Stomach (tissue), 9 donors: Measurements from ENCODE around the gene SULT1B1. TPM values are rescaled to one million over a fixed set of nuclear protein-coding genes. Genes with fewer than 3 reads are reported as not detected.
A peak's percentile ranks its signal among the peaks of the same experiment; 100 is the strongest.

Experiments
- DNase-seq, 2 donors: peaks; one replicate each; pipeline versions ENCODE4 v3.0.0 to v3.0.0-alpha.2; 2013 to 2019
- H3K27ac ChIP-seq, 5 donors: fragments of 200-600 bp in 4 of 5; sonication (generic) in 4 of 5; one replicate each; pipeline ENCODE4 v1.5.1; 2013 to 2019; ENCODE audit warnings: mild to moderate bottlenecking in 1 of 5, moderate library complexity in 1 of 5
- H3K27me3 ChIP-seq, 3 donors: fragments of 200-600 bp; sonication (generic); one replicate each; pipeline ENCODE4 v1.5.1; 2017 to 2019; ENCODE audit warnings: mixed run types in 1 of 3
- H3K36me3 ChIP-seq, 4 donors: fragments of 200-600 bp; sonication (generic); 1 replicate in 3 of 4; 2 replicates in 1 of 4; pipeline ENCODE4 v1.5.1; 2016 to 2019
- H3K4me1 ChIP-seq, 4 donors: fragments of 200-600 bp; sonication (generic); one replicate each; pipeline ENCODE4 v1.5.1; 2016 to 2019
- H3K4me3 ChIP-seq, 4 donors: fragments of 200-600 bp; sonication (generic) in 3 of 4; one replicate each; pipeline ENCODE4 v1.5.1; 2016 to 2019; ENCODE audit warnings: mild to moderate bottlenecking in 1 of 4
- H3K9me3 ChIP-seq, 4 donors: fragments of 200-600 bp; sonication (generic); one replicate each; pipeline ENCODE4 v1.5.1; 2016 to 2019
- CTCF ChIP-seq, 7 experiments: fragments of 450-650 bp in 4 of 7; fragments of 200-600 bp in 3 of 7; sonication (generic) in 3 of 7; IDR thresholded peaks; one replicate each; pipeline ENCODE4 v1.5.1; 2016 to 2019; ENCODE audit warnings: antibody characterized with exemption in 7 of 7, control low read depth in 2 of 7, mild to moderate bottlenecking in 1 of 7
- EP300 ChIP-seq: sonication (generic); formaldehyde crosslinking; IDR thresholded peaks from one replicate; pipeline ENCODE4 v1.6.1; 2017; ENCODE audit warnings: antibody characterized with exemption
- POLR2A ChIP-seq, 4 donors: fragments of 450-650 bp; IDR thresholded peaks; one replicate each; pipeline ENCODE4 v1.6.1; 2016; ENCODE audit warnings: antibody characterized with exemption in 4 of 4, control low read depth in 2 of 4, mild to moderate bottlenecking in 1 of 4, moderate library complexity in 1 of 4
- POLR2AphosphoS5 ChIP-seq, 3 donors: sonication (generic); formaldehyde crosslinking; IDR thresholded peaks; one replicate each; pipeline ENCODE4 v1.6.1; 2016; ENCODE audit warnings: antibody characterized with exemption in 3 of 3
- WGBS, 5 donors: extraction: QIAGEN DNeasy Blood & Tissue Kit in 3 of 5; methylation state at CpG; one replicate each; pipeline versions ENCODE4 v1.1.5 to v1.1.7; 2013 to 2018; 5-methylcytosine and 5-hydroxymethylcytosine counted together
- intact Hi-C: fragments of 100-400 bp; cut with DNase I; formaldehyde crosslinking; loops from one replicate; pipeline ENCODE4 v1.15.1; 2023; ENCODE audit warnings: low total_unique reads
- polyA plus RNA-seq, 3 donors: library from polyadenylated mRNA; stranded (reverse); fragments of 200-250 nt; gene quantifications; one replicate each; pipeline ENCODE4 v1.2.3, GENCODE V29; 2013
- total RNA-seq, 5 donors: library from RNA; depleted of rRNA; stranded (reverse); fragments of >200 nt; gene quantifications; one replicate each; pipeline versions ENCODE4 v1.1.0 to v1.2.3, GENCODE V29; 2014 to 2016
- donor health status: healthy with polysubstance abuse.
- donor health status: Bipolar disorder and iron deficiency.
- donor health status: healthy.

The SULT1B1 gene
- total and polyA plus RNA-seq, 8 donors: 1.8 to 58.9 (median 31.1) TPM

GRCh38 chr4:69702201-69702600 is 58.2 kb downstream of the SULT1B1 start:
- H3K4me1 ChIP-seq: no peaks in the 10 kb centered on the region
- 91 to 97% (median 94%) methylated on average over 3 of the region's 3 CpGs for WGBS, 5 donors
- H3K27me3 ChIP-seq: no peaks in the 10 kb centered on the region
- H3K36me3 ChIP-seq: no peaks in the 10 kb centered on the region
- no peak overlapping the region for H3K27ac ChIP-seq
- intact Hi-C loops: no loop called here
- H3K4me3 ChIP-seq: no peak overlapping the region
- no peak for DNase-seq
- H3K9me3 ChIP-seq: peaks cover 0 to 6% (median 0%) of the 10 kb centered on the region in 4 donors
- TF ChIP-seq CTCF (IDR thresholded peaks at IDR 0.05) (no peak), POLR2A (IDR thresholded peaks at IDR 0.05) (no peak), EP300 (no peak), POLR2AphosphoS5 (IDR thresholded peaks at IDR 0.05) (no peak)

- TF ChIP-seq POLR2A (IDR thresholded peaks at IDR 0.05) (no peak), POLR2AphosphoS5 (IDR thresholded peaks at IDR 0.05) (no peak), EP300 (no peak), CTCF (IDR thresholded peaks at IDR 0.05) (no peak)
- H3K4me3 ChIP-seq: no peak overlapping the region
- H3K27me3 ChIP-seq: no peaks in the 10 kb centered on the region
- WGBS, 5 donors: 84 to 92% (median 91%) methylated on average over 4 of the region's 4 CpGs
- no peaks in the 10 kb centered on the region for H3K36me3 ChIP-seq
- no peak overlapping the region for H3K27ac ChIP-seq
- DNase-seq: no peak
- H3K9me3 ChIP-seq: peaks cover 0 to 6% (median 0%) of the 10 kb centered on the region in 4 donors
- no peaks in the 10 kb centered on the region for H3K4me1 ChIP-seq
- intact Hi-C loops: no loop called here
These were observed 58.7 kb downstream of the SULT1B1 start for GRCh38 chr4:69701696-69702095.

GRCh38 chr4:69697536-69698242 is 62.7 kb downstream of the SULT1B1 start:
- intact Hi-C loops: loop anchor here (10.0 kb wide), 1 partner anchor 187 kb away; no protein-coding TSS in a partner anchor
- no peaks in the 10 kb centered on the region for H3K36me3 ChIP-seq
- TF ChIP-seq POLR2A (IDR thresholded peaks at IDR 0.05) (no peak), EP300 (no peak), POLR2AphosphoS5 (IDR thresholded peaks at IDR 0.05) (no peak), CTCF (IDR thresholded peaks at IDR 0.05) (no peak)
- H3K9me3 ChIP-seq: peaks cover 0 to 6% (median 0%) of the 10 kb centered on the region in 4 donors
- WGBS, 5 donors: 52 to 100% (median 97%) methylated on average over 1 of the region's 1 CpG
- DNase-seq: no peak
- no peaks in the 10 kb centered on the region for H3K27me3 ChIP-seq
- no peak overlapping the region for H3K4me3 ChIP-seq
- H3K4me1 ChIP-seq: no peaks in the 10 kb centered on the region
- H3K27ac ChIP-seq: no peak overlapping the region

- DNase-seq: peak in 1 of 2 donors; percentile 74
These were observed 70.8 kb downstream of the SULT1B1 start for GRCh38 chr4:69689599-69689998.

More at GRCh38 chr4:69689599-69689998, 70.8 kb downstream of the SULT1B1 start:
- Histone ChIP-seq H3K27me3 (no peaks in the 10 kb centered on the region), H3K4me3 (no peak overlapping the region), H3K9me3 (no peaks in the 10 kb centered on the region), H3K4me1 (peaks cover 0 to 4% (median 0%) of the 10 kb centered on the region in 4 donors), H3K27ac (no peak overlapping the region), H3K36me3 (no peaks in the 10 kb centered on the region)
- TF ChIP-seq POLR2A (IDR thresholded peaks at IDR 0.05): no peak
- TF ChIP-seq CTCF (IDR thresholded peaks at IDR 0.05): peak in 4 of 7 experiments; percentile 39 to 62 (median 52)
- intact Hi-C loops: no loop called here
- 0 to 8% (median 2%) methylated on average over 1 of the region's 1 CpG for WGBS, 5 donors
